Muscle of leg (tissue), 11 donors: ENCODE results near the gene HHAT. TPM values are rescaled to one million over a fixed set of nuclear protein-coding genes. Genes with fewer than 3 reads are reported as not detected.

ENCODE experiments used
- DNase-seq: peaks from one replicate; pipeline ENCODE4 v3.0.0; 2013
- H3K27ac ChIP-seq: one replicate; pipeline ENCODE4 v1.5.1; 2013; ENCODE audit warnings: mild to moderate bottlenecking, low read length, control low read depth
- H3K27me3 ChIP-seq: one replicate; pipeline ENCODE4 v1.6.1; 2013; ENCODE audit warnings: low read length; ENCODE audit not compliant: control insufficient read depth, insufficient read depth
- H3K36me3 ChIP-seq: one replicate; pipeline ENCODE4 v1.6.1; 2013; ENCODE audit warnings: low read length; ENCODE audit not compliant: control insufficient read depth, insufficient read depth
- H3K4me1 ChIP-seq: one replicate; pipeline ENCODE4 v1.6.1; 2013; ENCODE audit warnings: low read length; ENCODE audit not compliant: control insufficient read depth, insufficient read depth
- H3K4me3 ChIP-seq: one replicate; pipeline ENCODE4 v1.5.1; 2013; ENCODE audit warnings: low read length, control low read depth
- H3K9me3 ChIP-seq: replicated peaks from 2 replicates; pipeline ENCODE4 v1.6.1; 2013; ENCODE audit warnings: low read depth, low read length; ENCODE audit not compliant: control insufficient read depth
- WGBS: methylation state at CpG from one replicate; pipeline ENCODE4 v1.1.5; 2013; ENCODE audit warnings: missing lambda C conversion rate; ENCODE audit not compliant: insufficient coverage; 5-methylcytosine and 5-hydroxymethylcytosine counted together
- polyA plus RNA-seq, 8 donors: library from polyadenylated mRNA; unstranded; fragments of 120-200 nt; gene quantifications; one replicate each; pipeline versions ENCODE4 v1.2.1 to v1.2.3, GENCODE V29; 2013; ENCODE audit warnings: inconsistent platforms in 1 of 8, low replicate concordance in 1 of 8; ENCODE audit not compliant: insufficient read length in 8 of 8, insufficient read depth in 1 of 8
- total RNA-seq: library from RNA; stranded (reverse); fragments of 120-200 nt; gene quantifications from one replicate; pipeline ENCODE4 v1.2.4, GENCODE V29; 2013

HHAT gene
- total and polyA plus RNA-seq, 9 donors, result 3.8 to 6.6 (median 4.5) TPM

- 43% methylated on average over 1 of the region's 4 CpGs for WGBS
- DNase-seq, result no peak
- no peak overlapping the region for H3K27ac ChIP-seq
- peaks cover 6% of the 10 kb centered on the region for H3K4me1 ChIP-seq
- H3K9me3 ChIP-seq, result no peaks in the 10 kb centered on the region
- H3K36me3 ChIP-seq, result no peaks in the 10 kb centered on the region
- H3K27me3 ChIP-seq, result no peaks in the 10 kb centered on the region
- H3K4me3 ChIP-seq, result no peak overlapping the region
These were observed 4.2 kb downstream of the HHAT start for GRCh38 chr1:210332719-210333398.

- no peaks in the 10 kb centered on the region for H3K4me1 ChIP-seq
- WGBS, result no CpG with 5 or more reads among the region's 2 CpGs
- H3K4me3 ChIP-seq, result no peak overlapping the region
- no peak for DNase-seq
- no peaks in the 10 kb centered on the region for H3K9me3 ChIP-seq
- H3K27me3 ChIP-seq, result no peaks in the 10 kb centered on the region
- H3K36me3 ChIP-seq, result no peaks in the 10 kb centered on the region
- H3K27ac ChIP-seq, result no peak overlapping the region
These were observed 6.3 kb downstream of the HHAT start for GRCh38 chr1:210335001-210335400.

- H3K36me3 ChIP-seq, result no peaks in the 10 kb centered on the region
- no peak overlapping the region for H3K4me3 ChIP-seq
- DNase-seq, result no peak
- whole genome bisulfite sequencing, result 100% methylated on average over 1 of the region's 2 CpGs
- no peak overlapping the region for H3K27ac ChIP-seq
- H3K27me3 ChIP-seq, result no peaks in the 10 kb centered on the region
- no peaks in the 10 kb centered on the region for H3K4me1 ChIP-seq
- H3K9me3 ChIP-seq, result no peaks in the 10 kb centered on the region
These were observed 7.7 kb downstream of the HHAT start for GRCh38 chr1:210336362-210336761.

- H3K4me1 ChIP-seq, result no peaks in the 10 kb centered on the region
- no peaks in the 10 kb centered on the region for H3K9me3 ChIP-seq
- WGBS, result no CpG with 5 or more reads among the region's 2 CpGs
- no peak overlapping the region for H3K4me3 ChIP-seq
- DNase-seq, result no peak
- H3K27ac ChIP-seq, result no peak overlapping the region
- H3K36me3 ChIP-seq, result no peaks in the 10 kb centered on the region
- no peaks in the 10 kb centered on the region for H3K27me3 ChIP-seq
These were observed 10.8 kb downstream of the HHAT start for GRCh38 chr1:210339500-210339899.

- H3K4me1 ChIP-seq, result no peaks in the 10 kb centered on the region
- H3K27ac ChIP-seq, result no peak overlapping the region
- H3K27me3 ChIP-seq, result no peaks in the 10 kb centered on the region
- H3K4me3 ChIP-seq, result no peak overlapping the region
- no CpG with 5 or more reads among the region's 3 CpGs for WGBS
- no peak for DNase-seq
- H3K9me3 ChIP-seq, result no peaks in the 10 kb centered on the region
- H3K36me3 ChIP-seq, result no peaks in the 10 kb centered on the region
These were observed 11.6 kb downstream of the HHAT start for GRCh38 chr1:210340311-210340710.

GRCh38 chr1:210340841-210341240 is 12.1 kb downstream of the HHAT start:
- Histone ChIP-seq H3K27me3 (no peaks in the 10 kb centered on the region), H3K27ac (no peak overlapping the region)
- WGBS, result 85% methylated on average over 1 of the region's 2 CpGs

GRCh38 chr1:210342986-210343780 is 14.5 kb downstream of the HHAT start:
- Histone ChIP-seq H3K4me3 (no peak overlapping the region), H3K27ac (no peak overlapping the region), H3K4me1 (no peaks in the 10 kb centered on the region), H3K9me3 (no peaks in the 10 kb centered on the region), H3K27me3 (no peaks in the 10 kb centered on the region), H3K36me3 (no peaks in the 10 kb centered on the region)
- WGBS, result 47% methylated on average over 10 of the region's 14 CpGs
- no peak for DNase-seq

More at GRCh38 chr1:210340841-210341240, 12.1 kb downstream of the HHAT start:
- Histone ChIP-seq H3K36me3 (no peaks in the 10 kb centered on the region), H3K4me3 (no peak overlapping the region), H3K4me1 (no peaks in the 10 kb centered on the region), H3K9me3 (no peaks in the 10 kb centered on the region)
- no peak for DNase-seq

DNA sequence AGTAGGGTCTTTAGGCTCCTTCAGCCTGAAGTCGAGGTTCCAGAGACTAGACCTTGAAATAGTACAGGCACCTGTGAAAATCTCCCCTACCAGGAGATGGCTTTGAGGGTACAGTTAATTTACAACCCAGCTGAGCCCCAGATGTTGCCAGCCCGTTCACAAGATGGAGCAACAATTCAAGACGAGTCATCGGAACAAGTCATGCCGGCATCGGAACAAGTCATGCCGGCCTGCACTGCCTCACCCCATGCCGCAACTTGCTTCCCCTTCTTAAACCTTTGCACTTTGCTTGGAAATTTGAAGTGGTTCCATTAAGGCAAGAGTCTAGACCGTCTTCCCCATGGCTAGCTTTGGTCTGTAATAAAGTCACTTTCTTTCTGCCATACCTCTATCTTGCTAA is 16.0 kb downstream of the HHAT start:
- H3K36me3 ChIP-seq, result no peaks in the 10 kb centered on the region
- no peaks in the 10 kb centered on the region for H3K9me3 ChIP-seq
- H3K27me3 ChIP-seq, result no peaks in the 10 kb centered on the region
- H3K4me1 ChIP-seq, result no peaks in the 10 kb centered on the region
- no peak for DNase-seq
- no peak overlapping the region for H3K27ac ChIP-seq
- no peak overlapping the region for H3K4me3 ChIP-seq
- 82% methylated on average over 7 of the region's 9 CpGs for WGBS

DNA sequence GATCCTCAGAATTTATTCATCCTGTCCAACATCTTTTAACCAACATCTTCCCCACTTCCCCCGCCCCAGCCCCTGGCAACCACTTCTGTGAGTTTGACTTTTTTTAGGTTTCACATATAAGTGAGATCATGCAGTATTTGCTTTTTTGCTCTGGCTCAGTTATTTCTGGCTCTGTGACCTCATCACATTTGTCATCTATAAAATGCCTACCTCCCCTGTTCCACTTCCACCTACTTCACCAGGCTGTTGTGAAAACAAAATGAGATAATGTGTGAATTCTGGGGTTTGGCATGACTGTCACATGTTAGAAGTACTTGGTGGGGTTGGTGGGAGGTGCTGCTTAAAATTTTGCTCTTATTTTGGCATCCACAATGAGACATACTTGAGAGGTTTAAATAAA is 18.4 kb downstream of the HHAT start:
- DNase-seq, result no peak

GRCh38 chr1:210351496-210351895 is 22.8 kb downstream of the HHAT start:
- WGBS, result 27% methylated on average over 2 of the region's 3 CpGs

More for the DNA sequence above, 18.4 kb downstream of the HHAT start:
- Histone ChIP-seq H3K27ac (no peak overlapping the region), H3K4me1 (no peaks in the 10 kb centered on the region), H3K36me3 (no peaks in the 10 kb centered on the region), H3K9me3 (no peaks in the 10 kb centered on the region), H3K4me3 (no peak overlapping the region), H3K27me3 (no peaks in the 10 kb centered on the region)
- WGBS, result no CpG with 5 or more reads among the region's 1 CpG

More at GRCh38 chr1:210351496-210351895, 22.8 kb downstream of the HHAT start:
- no peak for DNase-seq
- Histone ChIP-seq H3K27ac (no peak overlapping the region), H3K27me3 (no peaks in the 10 kb centered on the region), H3K4me1 (no peaks in the 10 kb centered on the region), H3K36me3 (no peaks in the 10 kb centered on the region), H3K4me3 (no peak overlapping the region), H3K9me3 (no peaks in the 10 kb centered on the region)
